ENCODE data around the gene C14orf93.
A peak's percentile ranks its signal among the peaks of the same experiment; 100 is the strongest.

Gene C14orf93

DNA sequence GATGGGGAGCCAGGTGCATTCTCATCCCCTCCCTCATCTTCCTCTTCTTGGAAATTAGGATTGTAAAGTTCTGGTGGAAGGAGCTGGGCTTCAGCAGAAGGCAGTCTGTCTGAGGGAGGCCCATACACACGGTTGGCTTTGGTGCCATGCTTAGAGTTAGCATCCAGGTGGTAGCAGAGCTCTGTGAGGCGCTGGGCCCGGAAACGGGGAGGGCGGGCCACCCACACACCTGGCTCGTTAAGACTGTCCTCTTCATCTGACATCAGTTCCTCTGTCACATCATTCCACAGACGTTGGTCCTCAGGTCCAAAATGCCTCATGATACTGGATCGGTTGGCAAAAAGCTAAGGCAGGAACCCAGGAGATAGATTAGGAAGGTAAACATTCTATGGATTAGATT lies 22.7 kb downstream of the C14orf93 start:
- TF ChIP-seq, protein P1, sequence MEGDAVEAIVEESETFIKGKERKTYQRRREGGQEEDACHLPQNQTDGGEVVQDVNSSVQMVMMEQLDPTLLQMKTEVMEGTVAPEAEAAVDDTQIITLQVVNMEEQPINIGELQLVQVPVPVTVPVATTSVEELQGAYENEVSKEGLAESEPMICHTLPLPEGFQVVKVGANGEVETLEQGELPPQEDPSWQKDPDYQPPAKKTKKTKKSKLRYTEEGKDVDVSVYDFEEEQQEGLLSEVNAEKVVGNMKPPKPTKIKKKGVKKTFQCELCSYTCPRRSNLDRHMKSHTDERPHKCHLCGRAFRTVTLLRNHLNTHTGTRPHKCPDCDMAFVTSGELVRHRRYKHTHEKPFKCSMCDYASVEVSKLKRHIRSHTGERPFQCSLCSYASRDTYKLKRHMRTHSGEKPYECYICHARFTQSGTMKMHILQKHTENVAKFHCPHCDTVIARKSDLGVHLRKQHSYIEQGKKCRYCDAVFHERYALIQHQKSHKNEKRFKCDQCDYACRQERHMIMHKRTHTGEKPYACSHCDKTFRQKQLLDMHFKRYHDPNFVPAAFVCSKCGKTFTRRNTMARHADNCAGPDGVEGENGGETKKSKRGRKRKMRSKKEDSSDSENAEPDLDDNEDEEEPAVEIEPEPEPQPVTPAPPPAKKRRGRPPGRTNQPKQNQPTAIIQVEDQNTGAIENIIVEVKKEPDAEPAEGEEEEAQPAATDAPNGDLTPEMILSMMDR (IDR thresholded peaks at IDR 0.05; ENCODE audit: insufficient read depth, missing control alignments), result no peak
- no peak for FAIRE-seq

GRCh38 chr14:22986508-22987054 lies 23.4 kb downstream of the C14orf93 start:
- TF ChIP-seq, protein P1 (IDR thresholded peaks at IDR 0.05; ENCODE audit: insufficient read depth, missing control alignments), result peak; percentile 98
- DNase-seq (ENCODE audit: insufficient read length, low spot score) (peak; percentile 91), FAIRE-seq (no peak)

More for the DNA sequence above, 22.7 kb downstream of the C14orf93 start:
- no peak for DNase-seq (ENCODE audit: insufficient read length, low spot score)

DNA sequence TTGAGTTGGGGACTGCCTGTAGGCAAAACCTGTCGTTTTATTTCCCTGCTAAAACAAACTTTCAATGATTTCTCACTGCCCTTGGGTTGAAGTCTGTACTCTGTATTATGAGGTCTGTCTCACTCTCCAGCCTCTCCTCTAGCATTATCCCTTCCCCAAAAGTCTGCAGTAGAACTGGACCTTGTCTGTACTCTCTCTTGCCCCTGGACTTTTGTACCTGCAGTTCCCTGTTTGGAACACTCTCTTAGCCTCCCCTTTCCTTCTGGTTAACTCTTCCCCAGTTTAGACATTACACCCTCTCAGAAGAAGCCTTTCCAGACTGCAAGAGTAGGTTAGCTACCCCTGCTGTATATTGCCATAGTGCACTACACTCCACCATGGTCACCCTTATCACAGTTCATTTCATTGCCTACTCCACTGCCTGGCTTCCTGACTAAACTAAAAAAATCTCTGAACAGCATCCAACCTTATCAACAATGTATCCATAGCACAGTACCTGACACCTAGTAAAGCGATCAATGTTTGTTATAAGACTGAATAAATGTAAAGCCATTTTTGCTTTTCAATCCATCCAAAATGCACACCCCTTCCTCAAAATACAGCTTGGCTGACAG lies 23.9 kb downstream of the C14orf93 start:
- TF ChIP-seq, protein P1 (IDR thresholded peaks at IDR 0.05; ENCODE audit: insufficient read depth, missing control alignments), result no peak
- no peak for DNase-seq (ENCODE audit: insufficient read length, low spot score)
- FAIRE-seq, result no peak

GRCh38 chr14:22984959-22985658 lies 24.8 kb downstream of the C14orf93 start:
- FAIRE-seq, result no peak
- DNase-seq (ENCODE audit: insufficient read length, low spot score), result no peak
- TF ChIP-seq, protein P1 (IDR thresholded peaks at IDR 0.05; ENCODE audit: insufficient read depth, missing control alignments), result no peak

DNA sequence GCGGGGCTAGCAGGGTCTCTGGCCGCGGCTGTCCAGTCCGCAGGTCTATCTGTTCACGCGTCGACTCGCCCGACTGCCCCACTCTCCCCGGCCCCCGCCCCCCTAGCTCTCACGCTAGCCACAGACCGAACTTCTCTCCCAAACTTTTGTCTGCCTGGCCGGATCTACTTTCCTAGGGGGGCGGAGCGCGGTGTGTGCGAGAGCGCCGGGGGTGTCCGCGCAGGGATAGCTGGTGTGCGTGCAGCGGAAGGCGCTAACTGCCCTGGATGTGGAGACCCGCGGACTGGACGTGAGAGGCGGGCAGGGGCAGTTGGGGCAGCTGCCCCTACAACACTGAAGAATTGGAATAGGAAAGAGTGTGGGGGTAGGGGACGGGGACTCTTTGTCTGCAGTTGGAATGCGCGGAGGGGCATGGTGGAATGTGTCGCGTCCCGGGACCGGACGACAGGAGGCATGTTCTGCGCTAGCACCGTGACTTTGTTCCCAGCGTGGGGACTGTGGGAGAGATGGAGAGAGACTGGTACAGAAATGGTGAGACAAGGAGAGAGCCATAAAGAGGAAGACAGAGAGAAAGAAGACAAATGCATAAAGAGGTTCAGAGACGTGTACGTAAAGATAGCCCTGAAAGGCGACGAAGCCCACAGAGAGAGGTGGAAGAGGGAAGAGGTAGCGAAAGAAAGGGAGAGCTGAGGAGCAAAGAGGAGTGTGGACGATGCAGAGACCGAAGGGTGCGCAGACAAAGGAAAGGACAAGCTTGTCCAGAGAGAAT lies 27.3 kb downstream of the C14orf93 start, which contains the start of gene AJUBA:
TSS of gene AJUBA (minus strand) at position 75 of the 769 bp plus-strand sequence. CDS start 285 bp downstream, outside the sequence.
- DNase-seq (ENCODE audit: insufficient read length, low spot score), result peak; percentile 87
- FAIRE-seq, result no peak
- TF ChIP-seq, protein P1 (IDR thresholded peaks at IDR 0.05; ENCODE audit: insufficient read depth, missing control alignments), result no peak

GRCh38 chr14:22981876-22982476 lies 28.0 kb downstream of the C14orf93 start:
- TF ChIP-seq, protein P1 (IDR thresholded peaks at IDR 0.05; ENCODE audit: insufficient read depth, missing control alignments), result no peak
- FAIRE-seq (no peak), DNase-seq (ENCODE audit: insufficient read length, low spot score) (no peak)

All from D721Med (cell line).